AG04450 (cell line): ENCODE measurements around the gene GPR21. TPM values are rescaled to one million over a fixed set of nuclear protein-coding genes. Genes with fewer than 3 reads are reported as not detected.

Experiments
- CTCF ChIA-PET: fragments of 300-600, 350-600 bp; formaldehyde crosslinking; extraction: SDS; loops from one replicate; lab custom pipeline; 2022; ENCODE audit warnings: antibody characterized with exemption, inconsistent platforms; lab: Charles Lee
- POLR2A ChIA-PET: fragments of 350-600 bp; formaldehyde crosslinking; extraction: SDS; loops from one replicate; lab custom pipeline; 2021; ENCODE audit warnings: antibody characterized with exemption, inconsistent platforms; lab: Yijun Ruan, JAX
- DNase-seq: peaks from one replicate; pipeline ENCODE4 v3.0.0-alpha.2; 2011; ENCODE audit warnings: low read depth, low spot score
- H3K27ac ChIP-seq: one replicate; pipeline ENCODE4 v1.5.1; 2012; ENCODE audit warnings: low read depth, low read length, control low read depth
- H3K27me3 ChIP-seq: one replicate; pipeline ENCODE4 v1.6.0; 2012; ENCODE audit warnings: low read length; ENCODE audit not compliant: control insufficient read depth, insufficient read depth
- H3K4me3 ChIP-seq: 2 replicates; pipeline ENCODE4 v1.5.1; 2011; ENCODE audit warnings: mild to moderate bottlenecking, low read depth, low read length, control low read depth
- H3K9me3 ChIP-seq: 2 replicates; pipeline ENCODE4 v1.5.1; 2012; ENCODE audit warnings: low read length; ENCODE audit not compliant: control insufficient read depth, insufficient read depth
- CTCF ChIP-seq: IDR thresholded peaks from 2 replicates; pipeline ENCODE4 v1.5.1; 2011; ENCODE audit warnings: low read depth, low read length, control low read depth, inconsistent platforms
- polyA plus RNA-seq: library from polyadenylated mRNA; depleted of rRNA; stranded (reverse); fragments of >200 nt; gene quantifications from 2 replicates; pipeline ENCODE4 v1.2.3, GENCODE V29; 2011

GPR21 gene
- polyA plus RNA-seq, 1 experiment, result 0.35 TPM

- no peak overlapping the region for H3K4me3 ChIP-seq
- CTCF ChIA-PET, result no interaction called here
- no peaks in the 10 kb centered on the region for H3K27me3 ChIP-seq
- TF ChIP-seq CTCF, result no peak
- no peaks in the 10 kb centered on the region for H3K9me3 ChIP-seq
- no peak overlapping the region for H3K27ac ChIP-seq
- DNase-seq, result no peak
- POLR2A ChIA-PET, result no interaction called here
Observed at GRCh38 chr9:123061216-123061615, 27.7 kb downstream of the GPR21 start.

- Histone ChIP-seq H3K4me3 (no peak overlapping the region), H3K27ac (no peak overlapping the region), H3K9me3 (no peaks in the 10 kb centered on the region), H3K27me3 (no peaks in the 10 kb centered on the region)
- no peak for DNase-seq
- POLR2A ChIA-PET, result interaction anchor here (0.8 to 1.4 kb wide), 5 partner anchors 13 to 28 kb away, joined by 3 to 6 read pairs (median 4); no protein-coding TSS in a partner anchor
- CTCF ChIA-PET, result interaction anchor here (0.6 to 1.1 kb wide), 4 partner anchors 20 to 287 kb away, joined by 3 to 4 read pairs (median 4); no protein-coding TSS in a partner anchor
- TF ChIP-seq CTCF, result no peak
Observed at GRCh38 chr9:123062351-123063176, 29.1 kb downstream of the GPR21 start.

- TF ChIP-seq CTCF, result no peak
- ChIA-PET CTCF (interaction anchor here (0.8 to 1.1 kb wide), 2 partner anchors 19 to 287 kb away, joined by 3 to 4 read pairs; no protein-coding TSS in a partner anchor), POLR2A (interaction anchor here (0.8 to 1.4 kb wide), 5 partner anchors 14 to 29 kb away, joined by 3 to 6 read pairs (median 4); no protein-coding TSS in a partner anchor)
- Histone ChIP-seq H3K9me3 (no peaks in the 10 kb centered on the region), H3K27me3 (no peaks in the 10 kb centered on the region), H3K4me3 (no peak overlapping the region), H3K27ac (no peak overlapping the region)
- DNase-seq, result peak; percentile 64
Observed at GRCh38 chr9:123063177-123063598, 29.7 kb downstream of the GPR21 start.

- no peak overlapping the region for H3K4me3 ChIP-seq
- H3K9me3 ChIP-seq, result no peaks in the 10 kb centered on the region
- H3K27me3 ChIP-seq, result no peaks in the 10 kb centered on the region
- H3K27ac ChIP-seq, result no peak overlapping the region
- CTCF ChIA-PET, result interaction anchor here (1.1 kb wide), 1 partner anchor 19 kb away, joined by 4 read pairs; no protein-coding TSS in a partner anchor
- POLR2A ChIA-PET, result interaction anchor here (0.9 kb wide), 1 partner anchor 21 kb away, joined by 3 read pairs; no protein-coding TSS in a partner anchor
- TF ChIP-seq CTCF, result no peak
- DNase-seq, result no peak
Observed at GRCh38 chr9:123063896-123064295, 30.4 kb downstream of the GPR21 start.

- DNase-seq, result no peak
- ChIA-PET CTCF (no interaction called here), POLR2A (no interaction called here)
- no peak overlapping the region for H3K27ac ChIP-seq
- H3K4me3 ChIP-seq, result no peak overlapping the region
- no peaks in the 10 kb centered on the region for H3K9me3 ChIP-seq
- no peak for TF ChIP-seq CTCF
- no peaks in the 10 kb centered on the region for H3K27me3 ChIP-seq
Observed at GRCh38 chr9:123064716-123065115, 31.2 kb downstream of the GPR21 start.
